Ishikawa (cell line): ENCODE data around the gene ANAPC16.

ENCODE experiments used
- CREB1 ChIP-seq: IDR thresholded peaks from 2 replicates; pipeline ENCODE4 v1.6.1; 2012; ENCODE audit warnings: low read depth
- EP300 ChIP-seq: IDR thresholded peaks from 2 replicates; pipeline ENCODE4 v1.6.1; 2012; ENCODE audit warnings: borderline replicate concordance
- TEAD4 ChIP-seq: IDR thresholded peaks from 2 replicates; pipeline ENCODE4 v1.6.1; 2012

DNA sequence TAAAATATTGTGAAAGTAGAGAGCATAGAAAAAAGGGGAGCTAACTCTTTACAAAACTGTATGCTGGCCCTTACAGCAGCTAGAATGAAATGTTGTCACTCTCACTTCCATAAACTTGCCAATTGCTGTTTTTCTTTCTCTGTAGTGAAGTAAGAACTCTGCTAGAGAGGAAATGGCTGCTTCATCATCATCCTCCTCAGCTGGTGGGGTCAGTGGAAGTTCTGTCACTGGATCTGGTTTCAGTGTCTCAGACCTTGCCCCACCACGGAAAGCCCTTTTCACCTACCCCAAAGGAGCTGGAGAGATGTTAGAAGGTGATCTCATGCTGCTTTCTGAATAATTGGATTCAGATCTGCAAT, 7.9 kb downstream of the ANAPC16 start:
- TF ChIP-seq CREB1, result no peak
- no peak for TF ChIP-seq EP300
- TF ChIP-seq TEAD4, result no peak
